CD4-positive, alpha-beta T cell (primary cell): Measurements from ENCODE around the gene CCDC152. TPM values are rescaled to one million over a fixed set of nuclear protein-coding genes. Genes with fewer than 3 reads are reported as not detected.

Experiments used
- ATAC-seq: fragments of 200-7000 bp; cut with Tn5 transposase; one replicate; pipeline ENCODE4 v1.10.0; 2022; ENCODE audit warnings: mild to moderate bottlenecking; ENCODE audit not compliant: poor library complexity
- CTCF ChIA-PET: fragments of 350-600 bp; sonication (Branson Sonifier 250); formaldehyde crosslinking; loops from one replicate; lab custom pipeline; 2021; ENCODE audit warnings: antibody characterized with exemption, inconsistent platforms; lab: Charles Lee
- POLR2A ChIA-PET: fragments of 350-600 bp; sonication (Branson Sonifier 250); formaldehyde crosslinking; loops from one replicate; lab custom pipeline; 2021; ENCODE audit warnings: antibody characterized with exemption, inconsistent platforms; lab: Charles Lee
- DNase-seq, 14 experiments: peaks; one replicate each; pipeline ENCODE4 v3.0.0-alpha.2; 2013 to 2020; ENCODE audit warnings: mixed read lengths in 2 of 14
- H3K27ac ChIP-seq, 2 donors: one replicate each; pipeline versions ENCODE4 v1.5.1 to v1.7.0; 2013; ENCODE audit warnings: low read length in 2 of 2, low read depth in 1 of 2, mild to moderate bottlenecking in 1 of 2
- H3K27me3 ChIP-seq, 2 experiments: 1 replicate in 1 of 2; 2 replicates in 1 of 2; pipeline versions ENCODE4 v1.6.1 to v1.7.0; 2013; ENCODE audit warnings: low read length in 2 of 2, control low read depth in 1 of 2, mild to moderate bottlenecking in 1 of 2, moderate library complexity in 1 of 2; ENCODE audit not compliant: insufficient read depth in 2 of 2, control insufficient read depth in 1 of 2
- H3K36me3 ChIP-seq: one replicate; pipeline ENCODE4 v1.6.1; 2013; ENCODE audit warnings: low read length, control low read depth; ENCODE audit not compliant: insufficient read depth
- H3K4me1 ChIP-seq: one replicate; pipeline ENCODE4 v1.6.1; 2013; ENCODE audit warnings: low read length, control low read depth; ENCODE audit not compliant: insufficient read depth
- H3K4me3 ChIP-seq: one replicate; pipeline ENCODE4 v1.5.1; 2013; ENCODE audit warnings: mild to moderate bottlenecking, low read length, moderate library complexity
- H3K9me3 ChIP-seq, 2 experiments: 1 replicate in 1 of 2; 2 replicates in 1 of 2; pipeline versions ENCODE4 v1.6.1 to v1.7.0; 2013; ENCODE audit warnings: low read length in 2 of 2, mild to moderate bottlenecking in 2 of 2, control low read depth in 1 of 2, moderate library complexity in 1 of 2; ENCODE audit not compliant: control insufficient read depth in 1 of 2, insufficient read depth in 1 of 2
- H3K27ac Mint-ChIP-seq: one replicate; pipeline ENCODE4 v1.8.0; 2020; ENCODE audit warnings: mixed read lengths
- H3K27me3 Mint-ChIP-seq: one replicate; pipeline ENCODE4 v1.8.0; 2021; ENCODE audit warnings: mixed read lengths
- H3K36me3 Mint-ChIP-seq: one replicate; pipeline ENCODE4 v1.8.0; 2021; ENCODE audit warnings: low read depth, mixed read lengths
- H3K4me1 Mint-ChIP-seq: one replicate; pipeline ENCODE4 v1.8.0; 2021; ENCODE audit warnings: low read depth, mixed read lengths
- H3K4me3 Mint-ChIP-seq: one replicate; pipeline ENCODE4 v1.8.0; 2020; ENCODE audit warnings: mild to moderate bottlenecking, mixed read lengths
- H3K9me3 Mint-ChIP-seq: one replicate; pipeline ENCODE4 v1.8.0; 2020; ENCODE audit warnings: mixed read lengths
- CTCF ChIP-seq: fragments of 200-600 bp; IDR thresholded peaks from one replicate; pipeline ENCODE4 v1.8.0; 2022; ENCODE audit warnings: antibody characterized with exemption, mild to moderate bottlenecking
- intact Hi-C, 2 experiments: fragments of 100-400 bp; cut with DNase I in 1 of 2; cut with micrococcal nuclease in 1 of 2; formaldehyde crosslinking; loops; one replicate each; pipeline versions ENCODE4 v1.15.1 to v1.9.0; 2023 to 2025; cut with DNase I, micrococcal nuclease
- total RNA-seq, 174 experiments: library from RNA in 2 of 174; stranded (reverse) in 2 of 174; gene quantifications; one replicate each; pipeline ENCODE4 v1.2.3 and lab custom pipeline; 2021 to 2026

The CCDC152 gene
- total RNA-seq, 2 experiments from 2014 or later, result 1.2 to 1.6 TPM

GRCh38 chr5:42740920-42741319 lies 15.7 kb upstream of the CCDC152 start:
- CTCF ChIA-PET, result no interaction called here

GRCh38 chr5:42745426-42745825 lies 11.2 kb upstream of the CCDC152 start:
- CTCF ChIA-PET, result no interaction called here
- TF ChIP-seq CTCF, result no peak
- ATAC-seq (no peak), DNase-seq (peak in 2 of 14 experiments; percentile 3 to 10)
- H3K4me3 Mint-ChIP-seq, result no peak overlapping the region
- Histone ChIP-seq H3K27ac (no peak overlapping the region), H3K36me3 (no peaks in the 10 kb centered on the region), H3K9me3 (no peaks in the 10 kb centered on the region), H3K27me3 (no peaks in the 10 kb centered on the region), H3K4me3 (no peak overlapping the region), H3K4me1 (no peaks in the 10 kb centered on the region)
- H3K27ac Mint-ChIP-seq, result no peak overlapping the region
- H3K27me3 Mint-ChIP-seq, result no peaks in the 10 kb centered on the region
- no peaks in the 10 kb centered on the region for H3K9me3 Mint-ChIP-seq
- POLR2A ChIA-PET, result no interaction called here
- peaks cover 7% of the 10 kb centered on the region for H3K4me1 Mint-ChIP-seq
- intact Hi-C loops, result no loop called here
- no peaks in the 10 kb centered on the region for H3K36me3 Mint-ChIP-seq

More at GRCh38 chr5:42740920-42741319, 15.7 kb upstream of the CCDC152 start:
- intact Hi-C loops, result no loop called here
- Mint-ChIP-seq H3K27ac (no peak overlapping the region), H3K9me3 (no peaks in the 10 kb centered on the region), H3K36me3 (no peaks in the 10 kb centered on the region), H3K4me3 (no peak overlapping the region), H3K4me1 (no peaks in the 10 kb centered on the region), H3K27me3 (no peaks in the 10 kb centered on the region)
- Histone ChIP-seq H3K36me3 (no peaks in the 10 kb centered on the region), H3K9me3 (no peaks in the 10 kb centered on the region), H3K4me1 (no peaks in the 10 kb centered on the region), H3K27me3 (no peaks in the 10 kb centered on the region), H3K27ac (no peak overlapping the region), H3K4me3 (no peak overlapping the region)
- DNase-seq, result no peak
- no peak for ATAC-seq
- POLR2A ChIA-PET, result no interaction called here
- no peak for TF ChIP-seq CTCF

DNA sequence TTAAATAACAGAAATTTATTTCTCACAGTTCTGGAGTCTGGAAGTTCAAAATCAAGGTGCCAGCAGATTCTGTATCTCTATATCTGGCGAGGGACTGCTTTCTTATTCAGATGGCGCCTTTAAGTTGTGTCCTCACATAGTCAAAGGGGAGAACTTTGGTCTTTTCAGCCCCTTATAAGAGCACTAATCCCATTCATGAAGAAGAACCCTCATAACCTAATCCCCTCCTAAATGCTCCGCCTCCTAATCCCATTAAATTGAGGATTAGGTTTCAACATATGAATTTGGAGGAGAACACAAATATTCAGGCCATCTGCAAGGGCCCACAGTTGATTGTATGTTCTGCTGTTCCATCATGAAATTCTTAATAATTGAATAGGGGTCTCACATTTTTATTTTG lies 10.8 kb upstream of the CCDC152 start:
- ATAC-seq (no peak), DNase-seq (no peak)
- H3K27me3 ChIP-seq, result no peaks in the 10 kb centered on the region
- H3K36me3 ChIP-seq, result no peaks in the 10 kb centered on the region
- H3K9me3 Mint-ChIP-seq, result no peaks in the 10 kb centered on the region
- no peaks in the 10 kb centered on the region for H3K27me3 Mint-ChIP-seq
- peaks cover 7% of the 10 kb centered on the region for H3K4me1 Mint-ChIP-seq
- no peaks in the 10 kb centered on the region for H3K9me3 ChIP-seq
- no peak overlapping the region for H3K27ac Mint-ChIP-seq
- H3K4me1 ChIP-seq, result no peaks in the 10 kb centered on the region
- H3K36me3 Mint-ChIP-seq, result no peaks in the 10 kb centered on the region
- no peak for TF ChIP-seq CTCF
- CTCF ChIA-PET, result no interaction called here
- H3K4me3 Mint-ChIP-seq, result no peak overlapping the region
- POLR2A ChIA-PET, result no interaction called here
- intact Hi-C loops, result no loop called here
- H3K27ac ChIP-seq, result no peak overlapping the region
- no peak overlapping the region for H3K4me3 ChIP-seq
